GM23338 (cell line): ENCODE results near the gene MARCKSL1.

Source experiments
- CREB1 ChIP-seq: fragments of 250-450 bp; sonication (Bioruptor Pico); IDR thresholded peaks from 2 replicates; pipeline ENCODE4 v1.5.0; 2020; ENCODE audit warnings: low read depth, mild to moderate bottlenecking, moderate library complexity
- EZH2 ChIP-seq: fragments of 200-600 bp; sonication (generic); IDR thresholded peaks from one replicate; pipeline ENCODE4 v1.8.0; 2017; ENCODE audit warnings: antibody characterized with exemption, mild to moderate bottlenecking, low read depth; ENCODE audit not compliant: unreplicated experiment
- EZH2phosphoT487 ChIP-seq: fragments of 200-600 bp; sonication (generic); IDR thresholded peaks from one replicate; pipeline ENCODE4 v1.8.1; 2018; ENCODE audit warnings: antibody characterized with exemption; ENCODE audit not compliant: unreplicated experiment
- JUNB ChIP-seq: IDR thresholded peaks from one replicate; pipeline ENCODE4 v1.6.1; 2016; ENCODE audit warnings: antibody characterized with exemption; ENCODE audit not compliant: unreplicated experiment
- POLR2AphosphoS5 ChIP-seq: IDR thresholded peaks from 2 replicates; pipeline ENCODE4 v1.6.1; 2016; ENCODE audit warnings: antibody characterized with exemption, low read depth
- STAT1 ChIP-seq: IDR thresholded peaks from one replicate; pipeline ENCODE4 v1.6.1; 2016; ENCODE audit warnings: antibody characterized with exemption; ENCODE audit not compliant: unreplicated experiment
- ZNF114 ChIP-seq: fragments of 250-450 bp; sonication (Bioruptor Pico); IDR thresholded peaks from 2 replicates; pipeline ENCODE4 v1.5.0; 2020; ENCODE audit warnings: mild to moderate bottlenecking, moderate library complexity
- ZNF331 ChIP-seq: fragments of 250-450 bp; sonication (Bioruptor Pico); IDR thresholded peaks from 2 replicates; pipeline ENCODE4 v1.5.0; 2020; ENCODE audit warnings: low read depth, mild to moderate bottlenecking, moderate library complexity
- TF ChIP-seq, protein P1 (sequence below), 2 experiments: fragments of 200-600 bp in 1 of 2; sonication (generic) in 1 of 2; conservative IDR thresholded peaks; 2 replicates each; pipeline versions ENCODE4 v1.5.1 to v1.6.1; 2016 to 2017; ENCODE audit warnings: antibody characterized with exemption in 2 of 2, low read depth in 2 of 2, mild to moderate bottlenecking in 2 of 2, moderate library complexity in 1 of 2
- TF ChIP-seq, protein P2 (sequence below): IDR thresholded peaks from 2 replicates; pipeline ENCODE4 v1.6.1; 2016; ENCODE audit warnings: antibody characterized with exemption
- TF ChIP-seq, protein P3 (sequence below): IDR thresholded peaks from one replicate; pipeline ENCODE4 v1.6.1; 2018; ENCODE audit warnings: antibody characterized with exemption; ENCODE audit not compliant: unreplicated experiment

DNA sequence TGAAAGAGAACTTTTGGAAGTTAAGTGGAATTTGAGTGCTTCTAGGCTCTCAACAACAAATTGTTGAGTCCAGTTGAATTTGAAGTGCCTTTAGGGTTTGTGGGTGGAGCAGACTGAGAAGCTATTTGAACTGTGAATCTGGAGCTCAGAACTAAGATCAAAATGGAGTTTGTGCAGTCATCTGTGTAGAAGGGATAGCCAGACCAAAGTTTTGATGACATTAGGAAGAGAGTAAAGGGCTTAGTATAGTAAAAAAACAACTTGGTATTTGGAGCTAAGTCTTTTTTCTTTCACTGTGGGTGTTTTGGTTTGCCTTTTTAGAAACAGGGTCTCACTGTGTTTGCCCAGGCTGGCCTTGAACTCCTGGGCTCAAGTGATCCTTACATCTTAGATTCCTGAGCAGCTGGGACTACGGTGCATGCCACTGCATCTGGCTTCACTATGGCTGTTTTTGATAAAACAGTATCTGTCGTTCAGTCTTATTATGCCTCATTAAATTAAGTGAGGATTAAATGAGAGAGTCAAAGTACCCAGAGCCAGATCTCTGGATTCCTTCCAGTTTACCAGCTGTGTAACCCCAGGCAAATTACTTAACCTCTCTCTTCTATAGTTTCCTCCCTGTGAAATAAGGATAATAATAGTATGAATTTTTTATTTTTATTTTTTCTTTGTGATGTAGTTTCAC is 24.2 kb downstream of the MARCKSL1 start:
- TF ChIP-seq, protein P1, sequence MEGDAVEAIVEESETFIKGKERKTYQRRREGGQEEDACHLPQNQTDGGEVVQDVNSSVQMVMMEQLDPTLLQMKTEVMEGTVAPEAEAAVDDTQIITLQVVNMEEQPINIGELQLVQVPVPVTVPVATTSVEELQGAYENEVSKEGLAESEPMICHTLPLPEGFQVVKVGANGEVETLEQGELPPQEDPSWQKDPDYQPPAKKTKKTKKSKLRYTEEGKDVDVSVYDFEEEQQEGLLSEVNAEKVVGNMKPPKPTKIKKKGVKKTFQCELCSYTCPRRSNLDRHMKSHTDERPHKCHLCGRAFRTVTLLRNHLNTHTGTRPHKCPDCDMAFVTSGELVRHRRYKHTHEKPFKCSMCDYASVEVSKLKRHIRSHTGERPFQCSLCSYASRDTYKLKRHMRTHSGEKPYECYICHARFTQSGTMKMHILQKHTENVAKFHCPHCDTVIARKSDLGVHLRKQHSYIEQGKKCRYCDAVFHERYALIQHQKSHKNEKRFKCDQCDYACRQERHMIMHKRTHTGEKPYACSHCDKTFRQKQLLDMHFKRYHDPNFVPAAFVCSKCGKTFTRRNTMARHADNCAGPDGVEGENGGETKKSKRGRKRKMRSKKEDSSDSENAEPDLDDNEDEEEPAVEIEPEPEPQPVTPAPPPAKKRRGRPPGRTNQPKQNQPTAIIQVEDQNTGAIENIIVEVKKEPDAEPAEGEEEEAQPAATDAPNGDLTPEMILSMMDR (conservative IDR thresholded peaks at IDR 0.05; ENCODE audit: low read depth in 2 of 2) = no peak
- TF ChIP-seq, protein P2, sequence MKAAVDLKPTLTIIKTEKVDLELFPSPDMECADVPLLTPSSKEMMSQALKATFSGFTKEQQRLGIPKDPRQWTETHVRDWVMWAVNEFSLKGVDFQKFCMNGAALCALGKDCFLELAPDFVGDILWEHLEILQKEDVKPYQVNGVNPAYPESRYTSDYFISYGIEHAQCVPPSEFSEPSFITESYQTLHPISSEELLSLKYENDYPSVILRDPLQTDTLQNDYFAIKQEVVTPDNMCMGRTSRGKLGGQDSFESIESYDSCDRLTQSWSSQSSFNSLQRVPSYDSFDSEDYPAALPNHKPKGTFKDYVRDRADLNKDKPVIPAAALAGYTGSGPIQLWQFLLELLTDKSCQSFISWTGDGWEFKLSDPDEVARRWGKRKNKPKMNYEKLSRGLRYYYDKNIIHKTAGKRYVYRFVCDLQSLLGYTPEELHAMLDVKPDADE = no peak
- TF ChIP-seq, protein P3, sequence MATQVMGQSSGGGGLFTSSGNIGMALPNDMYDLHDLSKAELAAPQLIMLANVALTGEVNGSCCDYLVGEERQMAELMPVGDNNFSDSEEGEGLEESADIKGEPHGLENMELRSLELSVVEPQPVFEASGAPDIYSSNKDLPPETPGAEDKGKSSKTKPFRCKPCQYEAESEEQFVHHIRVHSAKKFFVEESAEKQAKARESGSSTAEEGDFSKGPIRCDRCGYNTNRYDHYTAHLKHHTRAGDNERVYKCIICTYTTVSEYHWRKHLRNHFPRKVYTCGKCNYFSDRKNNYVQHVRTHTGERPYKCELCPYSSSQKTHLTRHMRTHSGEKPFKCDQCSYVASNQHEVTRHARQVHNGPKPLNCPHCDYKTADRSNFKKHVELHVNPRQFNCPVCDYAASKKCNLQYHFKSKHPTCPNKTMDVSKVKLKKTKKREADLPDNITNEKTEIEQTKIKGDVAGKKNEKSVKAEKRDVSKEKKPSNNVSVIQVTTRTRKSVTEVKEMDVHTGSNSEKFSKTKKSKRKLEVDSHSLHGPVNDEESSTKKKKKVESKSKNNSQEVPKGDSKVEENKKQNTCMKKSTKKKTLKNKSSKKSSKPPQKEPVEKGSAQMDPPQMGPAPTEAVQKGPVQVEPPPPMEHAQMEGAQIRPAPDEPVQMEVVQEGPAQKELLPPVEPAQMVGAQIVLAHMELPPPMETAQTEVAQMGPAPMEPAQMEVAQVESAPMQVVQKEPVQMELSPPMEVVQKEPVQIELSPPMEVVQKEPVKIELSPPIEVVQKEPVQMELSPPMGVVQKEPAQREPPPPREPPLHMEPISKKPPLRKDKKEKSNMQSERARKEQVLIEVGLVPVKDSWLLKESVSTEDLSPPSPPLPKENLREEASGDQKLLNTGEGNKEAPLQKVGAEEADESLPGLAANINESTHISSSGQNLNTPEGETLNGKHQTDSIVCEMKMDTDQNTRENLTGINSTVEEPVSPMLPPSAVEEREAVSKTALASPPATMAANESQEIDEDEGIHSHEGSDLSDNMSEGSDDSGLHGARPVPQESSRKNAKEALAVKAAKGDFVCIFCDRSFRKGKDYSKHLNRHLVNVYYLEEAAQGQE = no peak
- TF ChIP-seq ZNF114 (no peak), EZH2 (no peak), POLR2AphosphoS5 (no peak), EZH2phosphoT487 (no peak), ZNF331 (CRISPR knock-in tag) (no peak), JUNB (no peak), CREB1 (CRISPR knock-in tag) (no peak), STAT1 (no peak)
